22Rv1 (cell line): Measurements from ENCODE around the gene NRXN2.

Experiments used
- H3K27ac ChIP-seq: fragments of 450-650 bp; 2 replicates; pipeline ENCODE4 v1.5.1; 2017
- CTCF ChIP-seq: fragments of 450-650 bp; IDR thresholded peaks from 2 replicates; pipeline ENCODE4 v1.5.1; 2017; ENCODE audit warnings: mild to moderate bottlenecking
- ZFX ChIP-seq: fragments of 450-650 bp; IDR thresholded peaks from 2 replicates; pipeline ENCODE4 v1.6.1; 2017; ENCODE audit warnings: antibody characterized with exemption, borderline replicate concordance

The NRXN2 gene

GRCh38 chr11:64572143-64572542, 150.9 kb downstream of the NRXN2 start:
- H3K27ac ChIP-seq = no peak overlapping the region
- TF ChIP-seq ZFX = no peak
- no peak for TF ChIP-seq CTCF

GRCh38 chr11:64571410-64572091, 151.4 kb downstream of the NRXN2 start:
- H3K27ac ChIP-seq = no peak overlapping the region
- no peak for TF ChIP-seq ZFX
- TF ChIP-seq CTCF = no peak

- H3K27ac ChIP-seq = no peak overlapping the region
- TF ChIP-seq CTCF = no peak
- TF ChIP-seq ZFX = no peak
Observed at GRCh38 chr11:64571050-64571409, 152.0 kb downstream of the NRXN2 start.

- no peak overlapping the region for H3K27ac ChIP-seq
- TF ChIP-seq CTCF (no peak), ZFX (no peak)
Observed at GRCh38 chr11:64570341-64570740, 152.7 kb downstream of the NRXN2 start.

- no peak for TF ChIP-seq ZFX
- TF ChIP-seq CTCF = no peak
- no peak overlapping the region for H3K27ac ChIP-seq
Observed at GRCh38 chr11:64569300-64569970, 153.6 kb downstream of the NRXN2 start.

GRCh38 chr11:64568584-64569140, 154.3 kb downstream of the NRXN2 start:
- TF ChIP-seq CTCF = no peak
- no peak for TF ChIP-seq ZFX
- H3K27ac ChIP-seq = no peak overlapping the region

GRCh38 chr11:64568041-64568571, 154.9 kb downstream of the NRXN2 start:
- no peak overlapping the region for H3K27ac ChIP-seq
- TF ChIP-seq ZFX = no peak
